Esophagus squamous epithelium (tissue), 5 donors: ENCODE measurements around the gene CDK8. TPM values are rescaled to one million over a fixed set of nuclear protein-coding genes. Genes with fewer than 3 reads are reported as not detected.

Experiments used
- DNase-seq: peaks from one replicate; lab custom pipeline; 2025; lab: John Stamatoyannopoulos, UW
- H3K27ac ChIP-seq, 4 donors: fragments of 200-600 bp; sonication (generic); one replicate each; pipeline ENCODE4 v1.5.1; 2016 to 2019; ENCODE audit warnings: mild to moderate bottlenecking in 1 of 4
- H3K27me3 ChIP-seq, 4 donors: fragments of 200-600 bp; sonication (generic); 1 replicate in 3 of 4; 2 replicates in 1 of 4; pipeline versions ENCODE4 v1.5.1 to v1.6.0; 2017 to 2021; ENCODE audit warnings: antibody characterized with exemption in 1 of 4
- H3K36me3 ChIP-seq, 3 donors: fragments of 200-600 bp; sonication (generic); one replicate each; pipeline ENCODE4 v1.5.1; 2016 to 2019
- H3K4me1 ChIP-seq, 3 donors: fragments of 200-600 bp; sonication (generic); one replicate each; pipeline ENCODE4 v1.5.1; 2017 to 2019
- H3K4me3 ChIP-seq, 4 donors: fragments of 200-600 bp; sonication (generic); 1 replicate in 3 of 4; 2 replicates in 1 of 4; pipeline ENCODE4 v1.5.1; 2016 to 2019; ENCODE audit warnings: mild to moderate bottlenecking in 2 of 4, moderate library complexity in 1 of 4
- H3K9me3 ChIP-seq, 3 donors: fragments of 200-600 bp; sonication (generic); one replicate each; pipeline ENCODE4 v1.5.1; 2016 to 2019
- CTCF ChIP-seq, 6 experiments: fragments of 450-650 bp in 4 of 6; fragments of 200-600 bp in 2 of 6; sonication (generic) in 2 of 6; IDR thresholded peaks; one replicate each; pipeline ENCODE4 v1.5.1; 2016 to 2019; ENCODE audit warnings: antibody characterized with exemption in 6 of 6, mild to moderate bottlenecking in 4 of 6, moderate library complexity in 4 of 6
- POLR2A ChIP-seq, 4 donors: fragments of 450-650 bp; IDR thresholded peaks; one replicate each; pipeline ENCODE4 v1.6.1; 2017; ENCODE audit warnings: antibody characterized with exemption in 4 of 4, mild to moderate bottlenecking in 4 of 4, moderate library complexity in 3 of 4
- WGBS, 2 donors: methylation state at CpG; one replicate each; pipeline ENCODE4 v1.1.5; 2018; 5-methylcytosine and 5-hydroxymethylcytosine counted together
- intact Hi-C: fragments of 100-400 bp; cut with DNase I; formaldehyde crosslinking; loops from one replicate; pipeline ENCODE4 v1.15.0; 2022
- total RNA-seq, 4 donors: library from RNA; depleted of rRNA; stranded (reverse); fragments of >200 nt; gene quantifications; one replicate each; pipeline ENCODE4 v1.1.0, GENCODE V29; 2016
- donor health status: DM: yes; HTN: yes; CAD: no.

Gene CDK8
- total RNA-seq, 4 donors from 2014 or later, result 8.0 to 16.8 (median 12.7) TPM

DNA sequence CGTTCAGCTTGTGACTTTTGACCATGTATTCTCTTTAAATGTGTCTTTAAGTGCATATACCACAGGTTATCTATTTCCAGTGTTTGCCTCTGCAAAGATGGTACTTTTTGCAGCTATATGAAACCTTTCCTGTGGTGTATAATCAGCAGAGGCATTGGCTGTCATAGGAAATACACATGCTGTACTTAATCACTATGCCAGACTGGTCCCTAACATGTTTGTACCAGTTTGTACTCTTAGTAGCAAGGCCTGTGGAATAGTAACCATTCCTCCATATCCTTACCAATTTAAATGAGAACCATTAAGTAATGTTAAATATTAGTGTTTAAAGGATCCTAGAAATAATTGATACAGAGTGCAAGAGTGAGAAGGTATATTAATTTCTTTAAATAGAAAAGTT lies 69.8 kb downstream of the CDK8 start:
- H3K27ac ChIP-seq, result no peak overlapping the region
- no peaks in the 10 kb centered on the region for H3K27me3 ChIP-seq
- DNase-seq, result no peak
- no peak overlapping the region for H3K4me3 ChIP-seq
- peaks cover 0 to 29% (median 0%) of the 10 kb centered on the region in 3 donors for H3K4me1 ChIP-seq
- 72 to 96% methylated on average over 1 of the region's 1 CpG for WGBS, 2 donors
- TF ChIP-seq CTCF (IDR thresholded peaks at IDR 0.05) (no peak), POLR2A (IDR thresholded peaks at IDR 0.05) (no peak)
- intact Hi-C loops, result no loop called here
- no peaks in the 10 kb centered on the region for H3K9me3 ChIP-seq
- no peaks in the 10 kb centered on the region for H3K36me3 ChIP-seq

GRCh38 chr13:26324294-26324693 lies 70.4 kb downstream of the CDK8 start:
- no peaks in the 10 kb centered on the region for H3K36me3 ChIP-seq
- no peak overlapping the region for H3K4me3 ChIP-seq
- TF ChIP-seq POLR2A (IDR thresholded peaks at IDR 0.05) (no peak), CTCF (IDR thresholded peaks at IDR 0.05) (no peak)
- DNase-seq, result no peak
- H3K27me3 ChIP-seq, result no peaks in the 10 kb centered on the region
- intact Hi-C loops, result no loop called here
- no peak overlapping the region for H3K27ac ChIP-seq
- H3K9me3 ChIP-seq, result no peaks in the 10 kb centered on the region
- 73 to 74% methylated on average over 3 of the region's 3 CpGs for WGBS, 2 donors
- peaks cover 0 to 29% (median 0%) of the 10 kb centered on the region in 3 donors for H3K4me1 ChIP-seq

DNA sequence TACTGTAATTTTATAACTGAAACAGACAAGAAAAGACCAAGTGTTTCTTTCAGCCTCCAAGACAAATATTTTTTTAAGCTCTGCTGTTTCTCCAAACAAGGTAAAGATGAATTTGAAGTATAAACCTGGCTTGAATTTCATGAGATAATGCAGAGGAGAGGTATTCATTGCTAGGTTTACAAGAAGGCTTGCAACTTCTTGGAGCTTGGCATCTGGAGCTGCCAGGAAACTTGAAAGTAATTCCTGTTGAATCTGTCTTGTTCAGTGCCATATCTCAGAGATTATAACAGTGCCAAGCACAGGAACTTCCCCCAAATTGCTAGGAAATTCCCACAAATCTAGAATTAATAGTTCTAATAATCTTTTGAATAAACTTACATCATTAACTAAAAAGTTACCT lies 70.9 kb downstream of the CDK8 start:
- no peaks in the 10 kb centered on the region for H3K36me3 ChIP-seq
- TF ChIP-seq CTCF (IDR thresholded peaks at IDR 0.05) (no peak), POLR2A (IDR thresholded peaks at IDR 0.05) (no peak)
- no peaks in the 10 kb centered on the region for H3K27me3 ChIP-seq
- intact Hi-C loops, result no loop called here
- H3K4me1 ChIP-seq, result peaks cover 0 to 29% (median 0%) of the 10 kb centered on the region in 3 donors
- no peak for DNase-seq
- H3K4me3 ChIP-seq, result no peak overlapping the region
- H3K27ac ChIP-seq, result no peak overlapping the region
- no peaks in the 10 kb centered on the region for H3K9me3 ChIP-seq

GRCh38 chr13:26325876-26326275 lies 71.9 kb downstream of the CDK8 start:
- Histone ChIP-seq H3K9me3 (no peaks in the 10 kb centered on the region), H3K36me3 (no peaks in the 10 kb centered on the region), H3K4me3 (no peak overlapping the region), H3K27ac (no peak overlapping the region), H3K27me3 (no peaks in the 10 kb centered on the region), H3K4me1 (peaks cover 0 to 29% (median 0%) of the 10 kb centered on the region in 3 donors)
- TF ChIP-seq POLR2A (IDR thresholded peaks at IDR 0.05) (no peak), CTCF (IDR thresholded peaks at IDR 0.05) (no peak)
- 18 to 23% methylated on average over 1 of the region's 1 CpG for WGBS, 2 donors
- intact Hi-C loops, result no loop called here
- no peak for DNase-seq

- intact Hi-C loops, result no loop called here
- no peak for TF ChIP-seq POLR2A (IDR thresholded peaks at IDR 0.05)
- no peak for TF ChIP-seq CTCF (IDR thresholded peaks at IDR 0.05)
- H3K4me1 ChIP-seq, result peaks cover 0 to 29% (median 0%) of the 10 kb centered on the region in 3 donors
- no peak overlapping the region for H3K4me3 ChIP-seq
- WGBS, 2 donors, result 67 to 95% methylated on average over 1 to 2 of the region's 2 CpGs
- H3K9me3 ChIP-seq, result no peaks in the 10 kb centered on the region
- H3K27ac ChIP-seq, result no peak overlapping the region
- no peaks in the 10 kb centered on the region for H3K27me3 ChIP-seq
- DNase-seq, result no peak
- no peaks in the 10 kb centered on the region for H3K36me3 ChIP-seq
These were observed 72.6 kb downstream of the CDK8 start for GRCh38 chr13:26326562-26326961.
